NCI-H1436 (cell line): ENCODE measurements around the gene MYO1D.

Experiments used
- DNase-seq: peaks from one replicate; lab custom pipeline; 2025; lab: John Stamatoyannopoulos, UW

The MYO1D gene

DNA sequence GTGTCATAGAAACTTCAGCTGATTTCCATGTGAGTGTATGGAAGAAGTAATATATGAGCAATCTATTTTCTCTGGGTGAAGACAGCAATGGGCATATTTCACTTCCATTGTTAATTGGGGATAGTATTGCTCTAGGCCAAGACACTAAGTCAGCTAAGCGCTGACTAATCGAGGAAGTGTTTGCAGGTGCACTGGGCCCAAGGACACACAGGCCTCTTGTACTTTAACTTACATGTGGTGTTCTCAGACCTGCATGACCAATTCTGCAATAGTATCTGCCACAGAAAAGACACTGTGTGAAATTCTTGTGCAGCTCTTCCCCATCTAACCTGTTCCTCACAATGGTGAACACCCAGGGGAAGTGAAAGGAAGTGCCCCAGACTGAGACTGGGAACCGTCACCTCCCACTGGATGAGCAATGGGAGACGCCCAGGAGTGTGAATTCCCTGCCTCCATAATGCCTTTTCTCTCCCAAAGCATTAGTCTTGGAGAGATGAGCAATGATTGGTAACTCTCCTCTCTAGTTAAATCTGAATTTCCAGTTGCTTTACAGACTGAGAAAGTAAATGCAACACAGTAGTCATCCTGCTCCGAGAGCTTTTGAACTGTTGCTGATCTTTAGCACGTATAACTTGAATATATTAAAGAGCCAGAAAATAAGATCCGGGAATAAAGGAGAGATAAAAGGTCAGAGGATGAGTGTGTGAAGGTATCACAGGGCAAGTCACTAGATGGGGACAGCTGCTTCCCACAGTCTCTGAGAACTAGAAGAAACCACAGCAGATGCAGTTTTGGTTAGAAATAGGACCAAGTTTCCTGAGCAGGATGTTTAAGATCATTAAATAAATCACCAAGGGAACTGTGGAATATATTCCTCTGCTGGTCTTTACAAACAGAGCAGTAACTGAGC is 307.5 kb downstream of the MYO1D start:
- DNase-seq, result no peak

- no peak for DNase-seq
Observed at GRCh38 chr17:32568705-32569104, 308.2 kb downstream of the MYO1D start.

DNA sequence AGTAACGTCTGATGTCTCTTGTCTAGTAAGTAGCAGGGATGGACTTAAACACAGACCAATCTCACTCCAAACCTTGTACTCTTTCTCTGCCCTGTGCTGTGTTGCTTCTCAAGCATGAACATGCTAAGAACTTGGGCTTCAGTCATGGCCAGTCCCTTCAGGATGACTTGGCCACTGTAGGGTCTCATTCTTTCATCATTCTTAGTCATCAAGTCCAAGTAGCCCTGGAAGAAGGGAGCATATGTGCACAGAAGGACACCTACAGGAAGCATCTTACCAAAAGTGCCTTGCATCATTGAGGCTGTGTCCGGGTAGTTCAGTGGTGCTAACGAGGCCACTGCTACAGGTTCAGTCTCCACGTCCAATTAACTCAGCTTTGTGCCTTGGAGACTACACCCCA is 309.4 kb downstream of the MYO1D start:
- no peak for DNase-seq

DNA sequence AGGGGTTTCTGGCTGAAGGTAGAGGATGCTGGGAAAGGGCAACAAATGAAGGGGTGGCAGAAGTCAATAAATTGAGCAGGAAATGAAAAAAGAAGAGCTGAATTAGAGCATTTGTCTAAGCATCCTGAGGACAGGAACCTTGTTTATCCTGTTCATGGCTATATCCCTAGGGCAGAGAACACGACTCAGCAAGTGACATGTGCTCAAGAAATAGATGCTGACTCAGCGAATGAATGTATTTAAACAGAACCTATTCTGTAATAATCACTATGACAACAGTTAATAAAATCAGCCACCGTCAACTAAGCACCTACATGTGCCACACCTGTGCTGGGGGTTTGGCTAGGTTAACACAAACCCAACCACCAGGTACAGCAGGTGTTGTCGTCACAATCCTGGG is 309.8 kb downstream of the MYO1D start:
- DNase-seq, result no peak

DNA sequence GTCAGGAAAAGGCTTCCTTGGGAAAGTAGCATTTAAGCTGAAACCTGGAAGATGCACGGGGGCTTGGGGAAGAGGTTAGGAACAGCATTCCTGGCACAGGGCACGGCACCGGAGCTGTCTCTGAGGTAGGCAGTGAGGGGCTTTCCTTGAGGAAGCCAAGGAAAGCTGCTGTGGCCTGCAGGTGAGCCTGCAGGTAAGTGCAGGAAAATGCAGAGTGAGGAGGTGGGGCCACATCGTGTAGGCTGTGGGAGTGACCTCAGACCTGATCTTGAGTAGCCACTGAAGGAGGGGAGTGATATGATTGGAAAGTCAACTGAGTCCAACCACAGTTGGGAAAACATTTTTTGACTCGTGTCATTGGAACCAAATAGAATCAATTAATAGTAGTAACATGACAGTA is 310.6 kb downstream of the MYO1D start:
- DNase-seq, result no peak

- no peak for DNase-seq
Observed at GRCh38 chr17:32565401-32565800, 311.5 kb downstream of the MYO1D start.

DNA sequence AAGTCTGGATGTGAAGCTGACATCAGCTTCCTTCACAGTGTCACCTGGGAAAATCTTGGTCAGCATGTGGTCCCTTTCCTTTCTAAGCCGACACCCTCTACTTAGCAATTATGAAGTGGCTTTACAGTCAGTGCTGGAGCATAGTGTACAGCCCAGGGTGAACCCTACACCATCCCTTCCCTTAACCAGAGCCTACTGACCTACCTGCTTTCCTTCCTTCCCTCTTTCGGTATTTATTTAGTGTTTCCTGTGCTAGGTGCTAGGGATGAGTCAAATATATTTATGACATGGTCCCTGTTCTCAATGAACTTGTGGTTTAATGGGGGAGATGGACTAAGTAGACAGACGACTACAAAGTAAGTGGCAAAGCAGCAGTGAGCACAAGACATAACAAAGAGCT is 312.6 kb downstream of the MYO1D start:
- no peak for DNase-seq

- DNase-seq, result no peak
Observed at GRCh38 chr17:32563583-32563982, 313.3 kb downstream of the MYO1D start.

- DNase-seq, result peak; percentile 52
Observed at GRCh38 chr17:32558997-32559650, 317.8 kb downstream of the MYO1D start.

DNA sequence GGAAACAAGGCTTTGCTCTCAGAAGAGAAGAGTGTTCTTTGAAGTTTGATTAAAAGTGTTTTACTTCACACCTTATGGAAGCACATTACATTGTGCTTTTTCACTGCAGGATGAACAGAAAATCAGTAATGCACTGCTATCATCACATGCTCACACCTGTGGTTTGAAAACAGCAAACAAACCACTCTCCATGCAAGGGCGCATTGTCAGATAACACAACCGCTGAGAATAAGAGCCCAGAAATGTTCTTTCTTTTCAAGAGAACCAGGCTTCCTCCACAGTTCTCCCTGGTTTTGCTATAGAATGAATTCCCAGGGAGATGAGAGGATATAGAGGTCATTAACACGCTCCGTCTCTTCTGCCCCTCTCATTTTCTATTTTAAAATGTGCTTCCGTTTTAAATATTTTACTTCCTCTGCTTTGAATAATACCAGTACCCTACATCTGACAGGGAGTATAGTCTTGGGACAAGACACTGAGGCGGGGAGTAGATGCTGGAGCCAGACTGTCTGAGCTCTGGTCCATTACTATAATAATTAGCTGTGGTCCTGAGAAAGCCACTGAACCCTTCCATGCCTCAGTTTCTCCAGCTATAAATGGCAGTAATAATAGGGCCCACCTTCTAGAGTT is 318.5 kb downstream of the MYO1D start:
- no peak for DNase-seq

DNA sequence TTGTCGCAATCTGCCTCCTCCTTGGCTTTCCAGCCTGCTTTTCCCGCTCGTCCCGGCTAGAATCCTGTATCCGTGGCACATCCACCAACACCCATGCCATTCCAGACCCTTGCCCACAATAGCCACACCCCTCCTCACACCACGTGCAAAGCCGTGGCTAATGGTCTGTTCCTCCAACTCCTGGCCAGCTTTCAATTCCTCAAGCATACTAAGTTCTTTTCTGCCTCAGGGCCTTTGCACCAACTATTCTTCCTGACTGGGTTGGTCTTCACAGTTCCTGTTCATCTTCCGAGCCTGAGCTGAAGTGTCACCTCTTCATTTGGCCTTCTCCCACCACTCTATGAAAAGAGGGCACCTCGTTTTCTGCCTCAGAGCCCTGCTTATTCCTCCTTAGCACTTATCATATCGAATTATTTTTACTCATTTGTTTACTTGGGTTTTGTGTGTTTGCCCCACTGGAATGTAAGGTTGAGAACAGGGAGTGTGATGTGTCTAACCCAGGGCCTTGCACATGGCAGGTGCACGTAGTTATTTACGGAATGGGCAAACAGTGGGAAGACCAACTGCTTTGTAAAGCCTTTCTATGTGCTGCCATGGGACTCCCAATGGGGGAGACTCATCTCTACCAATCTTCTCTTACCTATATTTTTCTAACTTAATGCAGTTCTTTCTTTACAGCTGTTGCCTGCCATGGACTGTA is 321.2 kb downstream of the MYO1D start:
- no peak for DNase-seq

DNA sequence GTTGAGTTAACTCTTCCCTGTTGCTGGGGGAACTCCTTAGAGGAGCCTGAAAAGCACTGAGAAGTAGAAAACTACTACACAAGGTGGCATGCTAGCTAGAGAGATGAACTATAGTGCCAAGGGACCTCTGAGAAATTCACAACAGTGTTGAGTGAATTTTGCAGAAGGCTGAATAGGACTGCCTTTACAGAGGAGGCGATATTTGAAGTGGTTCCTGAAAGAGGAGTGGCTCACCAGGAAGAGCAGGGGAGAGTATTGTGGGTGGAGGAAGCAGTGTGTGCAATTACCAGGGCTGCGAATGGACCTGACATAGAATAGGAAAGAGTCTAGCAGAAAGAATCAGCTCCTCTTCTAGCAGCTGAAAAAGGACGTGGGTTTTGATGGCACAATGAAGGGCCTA is 323.8 kb downstream of the MYO1D start:
- peak; percentile 6 for DNase-seq

DNA sequence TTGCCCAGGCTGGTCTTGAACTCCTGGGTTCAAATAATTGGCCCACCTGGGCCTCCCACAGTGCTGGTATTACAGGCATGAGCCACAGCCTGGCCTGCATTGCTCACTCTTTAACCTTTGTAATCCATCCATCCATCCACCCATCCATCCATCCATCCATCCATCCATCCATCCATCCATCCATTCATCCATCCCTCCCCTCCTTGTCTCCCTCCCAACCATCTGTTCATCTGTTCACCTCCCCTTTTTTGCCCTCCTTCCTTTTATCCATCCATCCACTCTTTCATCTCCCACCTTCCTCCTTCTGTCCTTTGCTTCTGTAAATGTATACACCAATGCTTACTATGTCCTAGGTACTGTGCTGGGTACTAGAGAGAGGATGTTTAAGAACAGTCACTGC is 324.6 kb downstream of the MYO1D start:
- no peak for DNase-seq

- no peak for DNase-seq
Observed at GRCh38 chr17:32551186-32551955, 325.6 kb downstream of the MYO1D start.

DNA sequence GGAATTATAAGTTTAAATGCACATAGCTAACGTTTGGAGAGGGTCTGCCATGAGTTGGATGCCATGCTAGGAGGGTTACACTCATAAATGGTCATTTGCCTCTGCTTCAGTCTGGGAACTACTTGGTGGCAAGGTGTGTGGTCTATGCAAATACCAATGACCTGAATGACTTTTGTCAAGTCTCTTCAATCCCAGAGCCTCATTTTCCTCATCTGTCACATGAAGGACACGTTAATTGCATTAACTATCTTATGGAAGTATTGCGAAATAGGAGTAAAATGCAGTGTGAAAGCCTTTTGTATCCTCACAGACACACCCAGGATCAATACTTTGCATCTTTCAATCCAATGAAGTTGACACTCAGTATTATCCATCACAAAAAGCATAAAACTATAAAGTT is 327.4 kb downstream of the MYO1D start:
- no peak for DNase-seq

DNA sequence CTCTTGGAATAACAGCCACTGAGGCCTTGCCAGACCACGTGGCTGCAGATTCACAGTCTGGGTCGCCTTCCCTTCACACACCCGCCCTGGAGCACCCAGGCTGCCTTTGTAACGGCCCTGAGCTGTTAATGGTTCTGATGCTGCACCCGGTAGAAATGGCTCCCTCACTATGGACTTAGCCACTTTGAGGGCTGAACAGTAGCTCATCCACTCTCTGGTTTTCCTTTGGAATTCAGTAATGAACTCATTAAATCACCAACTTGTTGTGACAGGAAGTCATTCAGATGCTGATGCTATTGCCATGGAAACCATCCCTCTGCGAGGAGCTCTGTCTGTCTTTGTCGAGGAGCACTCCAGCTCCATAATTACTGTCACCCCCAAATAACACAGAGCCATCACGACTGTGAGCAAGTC is 330.9 kb downstream of the MYO1D start:
- DNase-seq, result peak; percentile 6

DNA sequence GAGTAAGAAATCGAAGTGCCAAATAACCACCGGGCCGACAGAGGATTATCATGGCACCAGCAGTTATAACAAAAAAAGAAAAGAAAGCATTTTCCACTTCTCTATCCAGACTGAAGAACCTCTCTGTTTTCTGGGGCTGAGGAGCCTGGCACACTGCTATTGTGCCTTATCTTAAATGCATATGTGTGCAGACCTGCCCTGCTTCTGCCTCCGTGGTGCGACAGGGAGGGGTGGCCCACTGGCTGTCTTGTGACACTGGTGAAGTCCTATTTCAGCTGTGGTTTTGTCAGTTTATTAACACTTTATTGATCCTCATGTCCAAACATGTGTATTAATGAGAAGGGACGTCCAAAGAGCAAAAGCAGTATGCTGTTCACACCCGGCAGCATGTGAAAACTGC is 334.7 kb downstream of the MYO1D start:
- no peak for DNase-seq

DNA sequence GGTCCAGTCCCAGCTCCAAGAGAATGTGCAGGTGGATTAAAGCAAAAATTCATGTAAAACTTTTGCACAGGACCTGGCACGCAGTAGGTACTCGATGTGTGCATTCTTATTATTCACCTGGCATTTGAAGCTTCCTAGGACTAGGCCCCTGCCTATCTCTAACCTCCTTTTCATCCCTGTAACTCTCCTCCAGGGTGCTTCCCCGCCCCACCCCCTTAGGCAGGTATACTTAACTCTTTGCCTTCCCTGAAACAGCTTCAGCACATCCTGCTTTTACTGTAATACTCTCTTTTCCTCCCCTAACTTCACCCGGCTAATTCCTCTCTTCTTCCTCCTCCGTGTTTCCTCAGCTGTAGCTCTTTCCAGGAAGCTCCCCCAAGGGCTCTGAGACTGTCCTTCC is 335.3 kb downstream of the MYO1D start:
- no peak for DNase-seq

DNA sequence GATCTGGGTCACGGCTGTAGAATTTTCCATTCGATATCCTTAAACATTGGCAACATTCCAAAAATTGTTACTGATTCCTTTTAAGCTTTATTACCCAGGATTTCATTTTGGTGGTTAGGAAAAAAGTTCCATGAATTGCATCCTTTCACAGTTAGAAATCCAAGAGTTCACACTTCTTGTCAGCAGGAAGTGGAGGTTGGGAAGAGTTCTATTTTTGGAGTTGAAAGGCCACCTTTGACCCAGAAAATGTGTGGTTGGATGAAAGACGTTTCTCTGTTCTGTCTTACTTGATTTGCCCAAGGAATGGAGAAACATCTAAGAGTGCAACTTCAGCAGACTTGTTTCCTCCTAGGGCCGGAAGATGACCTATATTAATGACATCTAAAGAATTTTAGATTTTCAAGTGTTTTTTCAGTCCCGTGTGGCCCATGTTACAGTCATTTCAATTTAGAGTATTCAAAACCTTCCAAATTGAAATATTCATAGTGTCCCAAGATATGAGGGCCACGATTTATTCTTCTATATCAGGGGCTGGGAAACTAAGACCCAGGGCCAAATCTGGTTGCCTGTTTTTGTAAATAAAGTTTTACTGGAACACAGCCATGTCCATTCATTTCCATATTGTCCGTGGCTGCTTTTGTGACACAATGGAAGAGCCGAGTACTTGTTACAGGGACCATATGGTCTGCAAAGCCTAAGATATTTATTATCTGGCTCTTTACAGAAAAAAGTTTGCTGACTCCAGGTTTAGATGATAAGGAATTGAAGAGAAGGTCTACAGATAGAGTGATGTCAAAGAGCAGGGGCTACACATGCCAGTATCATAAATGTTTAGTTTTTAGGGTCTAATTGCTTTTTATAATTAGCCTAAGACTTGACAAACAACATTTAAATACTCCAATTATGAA is 339.9 kb downstream of the MYO1D start:
- DNase-seq, result no peak

GRCh38 chr17:32533296-32533695 is 343.6 kb downstream of the MYO1D start:
- DNase-seq, result no peak

DNA sequence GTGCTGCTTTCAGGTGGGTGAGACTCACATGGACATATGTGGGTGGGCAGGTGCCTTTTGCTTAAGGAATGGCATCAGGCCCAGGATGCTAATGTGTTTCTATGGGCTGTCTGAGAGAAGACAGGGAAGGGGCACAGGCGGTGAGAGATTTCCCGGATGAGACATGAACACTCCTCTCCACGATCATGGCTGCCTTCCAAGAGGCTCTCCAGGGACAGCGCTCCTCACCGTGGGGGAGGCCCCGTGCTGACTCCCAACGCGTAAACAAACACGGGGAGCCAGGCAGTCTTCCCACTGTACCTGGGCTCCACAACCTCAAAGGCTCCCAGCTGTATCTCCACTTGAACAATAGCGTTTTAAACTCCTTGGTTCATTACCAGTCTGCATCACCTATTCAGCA is 347.3 kb downstream of the MYO1D start:
- peak; percentile 76 for DNase-seq
